Left lung (tissue), 10 donors: ENCODE measurements around the gene CCDC57. TPM values are rescaled to one million over a fixed set of nuclear protein-coding genes. Genes with fewer than 3 reads are reported as not detected.
A peak's percentile ranks its signal among the peaks of the same experiment; 100 is the strongest.

Experiments used
- ATAC-seq: fragments of 200-7000 bp; cut with Tn5 transposase; one replicate; pipeline ENCODE4 v1.9.1; 2020; ENCODE audit warnings: moderate library complexity
- DNase-seq, 4 donors: peaks; one replicate each; pipeline ENCODE4 v3.0.0-alpha.2; 2013 to 2020
- H3K27ac ChIP-seq, 2 donors: fragments of 200-600 bp; sonication (generic) in 1 of 2; one replicate each; pipeline versions ENCODE4 v1.5.0 to v1.8.0; 2020 to 2021
- H3K27me3 ChIP-seq, 2 donors: fragments of 200-600 bp; sonication (generic) in 1 of 2; one replicate each; pipeline versions ENCODE4 v1.5.0 to v1.8.0; 2020 to 2021
- H3K36me3 ChIP-seq, 2 donors: fragments of 200-600 bp; sonication (generic) in 1 of 2; one replicate each; pipeline versions ENCODE4 v1.5.0 to v1.8.0; 2020 to 2021
- H3K4me1 ChIP-seq, 2 donors: fragments of 200-600 bp; one replicate each; pipeline ENCODE4 v1.8.0; 2021
- H3K4me3 ChIP-seq, 2 donors: fragments of 200-600 bp; sonication (generic) in 1 of 2; one replicate each; pipeline versions ENCODE4 v1.5.0 to v1.8.0; 2020 to 2021; ENCODE audit warnings: mild to moderate bottlenecking in 1 of 2
- H3K9me3 ChIP-seq, 2 donors: fragments of 200-600 bp; sonication (generic) in 1 of 2; one replicate each; pipeline versions ENCODE4 v1.5.0 to v1.8.0; 2020 to 2021
- CTCF ChIP-seq, 2 donors: fragments of 200-600 bp; sonication (generic) in 1 of 2; IDR thresholded peaks; one replicate each; pipeline versions ENCODE4 v1.5.0 to v1.8.0; 2021; ENCODE audit warnings: antibody characterized with exemption in 2 of 2
- intact Hi-C, 2 donors: fragments of 100-400 bp; cut with DNase I; formaldehyde crosslinking; loops; one replicate each; pipeline versions ENCODE4 v1.11.2 to v1.14.2; 2022
- polyA plus RNA-seq, 6 donors: library from polyadenylated mRNA; unstranded; fragments of 120-200 nt; gene quantifications; one replicate each; pipeline ENCODE4 v1.2.1, GENCODE V29; 2013; ENCODE audit not compliant: insufficient read length in 6 of 6
- total RNA-seq, 2 donors: library from RNA; stranded (reverse); fragmentation: NEBNext Ultra II Directional; extraction: Animal tissue kit (Norgen Biotek cat#: 25700); gene quantifications; one replicate each; pipeline ENCODE4 v1.2.1, GENCODE V29; 2021
- donor health status: DM: no; HTN: yes; CAD: no.
- donor health status: DM: no; HTN: no; CAD: no.

Gene CCDC57
- total and polyA plus RNA-seq, 8 donors, result 41.7 to 73.4 (median 59.8) TPM

DNA sequence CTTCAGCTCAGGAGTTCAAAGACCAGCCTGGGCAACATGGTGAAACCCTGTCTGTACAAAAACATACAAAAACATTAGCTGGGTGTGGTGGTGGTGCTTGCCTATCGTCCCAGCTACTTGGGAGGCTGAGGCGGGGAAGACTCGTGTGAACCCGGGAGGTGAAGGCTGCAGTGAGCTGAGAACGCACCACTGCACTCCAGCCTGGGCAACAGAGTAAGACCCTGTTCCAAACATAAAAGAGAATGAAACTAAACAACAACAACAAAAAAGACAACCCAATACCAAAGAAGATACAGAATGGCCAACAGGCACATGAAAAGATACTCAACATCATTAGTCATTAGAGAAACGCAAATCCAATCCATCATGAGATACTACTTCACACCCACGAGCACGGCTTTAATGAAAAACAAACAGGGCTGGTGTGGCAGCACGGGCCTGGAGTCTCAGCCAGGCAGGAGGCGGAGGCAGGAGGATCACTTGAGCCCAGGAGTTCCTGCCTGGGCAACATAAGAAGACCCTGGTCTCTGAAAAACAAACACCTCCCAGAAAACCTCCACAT is 8.8 kb upstream of the CCDC57 start:
- H3K4me1 ChIP-seq, result peaks cover 16 to 73% of the 10 kb centered on the region in 2 donors
- peak overlapping the region in 1 of 2 donors; percentile 8 for H3K27ac ChIP-seq
- intact Hi-C loops, result no loop called here
- no peaks in the 10 kb centered on the region for H3K9me3 ChIP-seq
- no peak overlapping the region for H3K4me3 ChIP-seq
- TF ChIP-seq CTCF (IDR thresholded peaks at IDR 0.05), result no peak
- no peaks in the 10 kb centered on the region for H3K27me3 ChIP-seq
- DNase-seq, result no peak
- ATAC-seq, result no peak
- H3K36me3 ChIP-seq, result no peaks in the 10 kb centered on the region

DNA sequence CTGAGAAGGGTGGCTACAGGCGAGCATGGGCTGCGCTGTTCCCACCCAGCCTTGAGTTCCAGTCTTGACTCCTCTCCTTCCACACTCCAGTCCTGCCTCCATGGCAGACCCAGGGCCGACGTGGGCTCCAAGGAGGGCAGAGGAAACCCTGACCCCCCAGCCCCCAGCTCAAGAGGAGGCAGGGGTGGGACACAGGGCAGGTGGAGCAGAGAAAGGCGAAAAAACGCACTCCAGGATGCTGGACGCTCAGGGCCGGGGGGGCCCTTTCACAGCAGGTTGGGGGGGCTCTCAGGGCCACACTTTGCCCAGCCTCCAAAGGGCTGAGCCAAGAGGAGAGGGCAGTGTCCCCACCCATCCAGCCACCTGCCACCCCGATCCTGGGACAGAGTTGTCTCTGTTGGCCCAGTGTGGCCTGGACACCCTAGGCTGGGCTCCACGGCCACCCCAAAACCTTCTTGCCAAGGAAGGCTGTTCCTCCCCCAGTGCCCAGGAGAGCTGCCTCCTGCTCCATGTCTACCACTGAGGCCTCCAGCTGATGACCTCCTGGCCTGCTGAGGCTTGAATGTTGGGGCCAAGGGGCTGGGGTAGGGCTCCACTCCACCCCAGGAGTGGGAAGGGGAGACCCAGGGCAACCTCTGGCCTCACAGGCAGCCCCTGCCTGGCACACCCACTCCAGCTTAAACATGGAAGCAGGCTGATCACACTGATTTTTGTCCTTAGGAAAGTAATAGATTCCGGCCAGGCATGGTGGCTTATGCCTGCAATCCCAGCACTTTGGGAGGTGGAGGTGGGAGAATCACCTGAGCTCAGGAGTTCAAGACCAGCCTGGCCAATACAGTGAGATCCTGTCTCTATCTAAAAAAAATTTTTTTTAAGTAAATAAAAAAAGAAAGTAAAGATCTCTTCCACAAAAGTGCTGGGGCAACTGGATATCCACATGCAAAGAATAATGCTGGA is 7.4 kb upstream of the CCDC57 start:
- H3K4me3 ChIP-seq, result peak overlapping the region in 1 of 2 donors; percentile 30

DNA sequence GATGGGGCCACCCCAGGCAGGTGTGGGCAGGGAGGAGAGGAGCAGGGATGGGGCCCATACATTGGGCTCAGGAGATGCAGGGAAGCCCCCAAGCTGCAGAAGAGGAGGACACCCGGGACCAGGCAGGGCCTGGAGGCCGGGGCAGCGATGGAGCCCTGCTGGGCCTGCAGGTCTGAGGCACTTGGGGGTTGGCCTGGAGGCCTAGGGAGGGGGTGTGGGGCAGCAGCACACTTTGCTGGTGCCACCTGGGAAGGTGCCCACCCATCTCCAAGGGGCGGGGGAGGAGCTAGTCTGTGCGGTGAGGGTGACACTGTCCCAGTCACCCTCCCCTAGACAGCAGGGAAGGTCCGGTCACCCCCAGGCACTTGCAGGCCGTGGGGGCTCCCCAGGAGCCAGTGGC is 6.4 kb upstream of the CCDC57 start:
- DNase-seq, result no peak
- intact Hi-C loops, result no loop called here
- H3K36me3 ChIP-seq, result no peaks in the 10 kb centered on the region
- H3K4me1 ChIP-seq, result peaks cover 20 to 93% of the 10 kb centered on the region in 2 donors
- peak overlapping the region in 1 of 2 donors; percentile 30 for H3K4me3 ChIP-seq
- no peaks in the 10 kb centered on the region for H3K9me3 ChIP-seq
- H3K27me3 ChIP-seq, result no peaks in the 10 kb centered on the region
- no peak for ATAC-seq
- H3K27ac ChIP-seq, result peak overlapping the region in 1 of 2 donors; percentile 98
- TF ChIP-seq CTCF (IDR thresholded peaks at IDR 0.05), result no peak

More for the DNA sequence above, 7.4 kb upstream of the CCDC57 start:
- Histone ChIP-seq H3K27me3 (no peaks in the 10 kb centered on the region), H3K4me1 (peaks cover 20 to 84% of the 10 kb centered on the region in 2 donors), H3K27ac (peak overlapping the region in 1 of 2 donors; percentile 98), H3K36me3 (no peaks in the 10 kb centered on the region), H3K9me3 (no peaks in the 10 kb centered on the region)
- intact Hi-C loops, result no loop called here
- no peak for TF ChIP-seq CTCF (IDR thresholded peaks at IDR 0.05)
- no peak for ATAC-seq
- DNase-seq, result no peak

- no peaks in the 10 kb centered on the region for H3K9me3 ChIP-seq
- peaks cover 21 to 96% of the 10 kb centered on the region in 2 donors for H3K4me1 ChIP-seq
- H3K27me3 ChIP-seq, result no peaks in the 10 kb centered on the region
- H3K36me3 ChIP-seq, result no peaks in the 10 kb centered on the region
- no peak for TF ChIP-seq CTCF (IDR thresholded peaks at IDR 0.05)
- ATAC-seq (no peak), DNase-seq (peak in 1 of 4 donors; percentile 79)
- H3K4me3 ChIP-seq, result peak overlapping the region in 1 of 2 donors; percentile 30
- peak overlapping the region in 1 of 2 donors; percentile 98 for H3K27ac ChIP-seq
- intact Hi-C loops, result no loop called here
Measured at GRCh38 chr17:82218349-82219075, 5.9 kb upstream of the CCDC57 start.
